NCI-H748 (cell line): ENCODE data around the gene CCL8.

Experiments
- DNase-seq: peaks from one replicate; lab custom pipeline; 2025; ENCODE audit not compliant: unreplicated experiment; lab: John Stamatoyannopoulos, UW

CCL8 gene

DNA sequence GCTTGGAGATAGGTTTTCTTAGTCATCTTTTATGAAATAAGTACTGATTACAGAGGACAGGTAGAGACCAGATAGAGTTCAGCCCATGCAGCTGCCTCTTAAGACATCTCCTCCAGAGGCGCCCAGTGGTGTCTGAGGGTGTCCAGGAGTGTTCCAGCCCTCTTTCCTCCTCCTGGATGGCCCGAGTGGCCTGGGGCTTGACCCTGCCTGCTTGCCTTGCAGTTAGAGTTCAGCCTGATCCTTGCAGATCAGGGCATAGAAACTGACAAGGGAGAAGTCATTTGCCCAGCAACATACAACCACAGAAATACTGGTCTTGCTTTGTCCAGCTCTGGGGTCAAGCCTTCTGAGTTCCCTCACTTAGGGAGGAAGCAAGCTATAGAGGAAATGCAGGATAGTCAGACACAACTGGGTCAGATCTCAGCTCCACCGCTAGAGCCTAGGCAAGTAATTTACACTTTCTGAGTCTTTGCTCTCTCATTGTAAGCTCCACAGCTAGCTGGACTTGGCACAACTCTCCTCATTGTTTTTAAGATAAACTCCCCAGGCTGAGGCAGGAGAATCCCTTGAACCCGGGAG, 47.4 kb downstream of the CCL8 start:
- no peak for DNase-seq

DNA sequence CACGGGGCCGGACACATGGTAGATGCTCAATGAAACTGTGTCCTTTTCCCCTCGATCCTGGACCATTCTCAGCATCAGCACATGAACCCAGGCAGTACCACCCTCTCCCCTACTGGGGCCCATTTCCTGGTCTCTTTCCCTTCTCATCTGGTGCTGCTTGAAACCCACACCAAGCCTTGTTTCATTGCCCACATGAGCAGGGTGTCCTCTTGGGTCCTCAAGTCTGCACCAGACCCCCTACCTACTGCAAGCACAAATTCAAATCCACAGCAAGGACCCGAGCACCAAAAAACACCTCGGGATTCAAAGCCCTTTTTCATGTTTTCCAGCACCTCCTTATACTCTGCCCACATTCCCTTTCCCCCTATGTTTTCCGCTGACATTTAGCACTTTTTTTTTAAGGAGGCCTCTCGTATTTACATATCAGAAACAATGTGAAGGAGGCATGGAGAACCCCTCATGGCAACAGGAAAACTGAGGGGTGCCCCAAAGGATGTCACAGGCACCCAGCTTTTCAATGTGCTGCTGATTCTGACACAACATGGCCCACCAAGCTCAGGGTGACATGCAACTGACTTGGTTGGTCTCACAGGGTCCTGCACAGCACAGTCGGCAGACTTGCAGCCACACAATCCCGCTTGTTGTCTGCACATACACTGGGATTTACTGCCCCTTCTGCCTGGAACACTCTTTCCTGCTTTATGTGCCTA, 48.4 kb downstream of the CCL8 start:
- no peak for DNase-seq

DNA sequence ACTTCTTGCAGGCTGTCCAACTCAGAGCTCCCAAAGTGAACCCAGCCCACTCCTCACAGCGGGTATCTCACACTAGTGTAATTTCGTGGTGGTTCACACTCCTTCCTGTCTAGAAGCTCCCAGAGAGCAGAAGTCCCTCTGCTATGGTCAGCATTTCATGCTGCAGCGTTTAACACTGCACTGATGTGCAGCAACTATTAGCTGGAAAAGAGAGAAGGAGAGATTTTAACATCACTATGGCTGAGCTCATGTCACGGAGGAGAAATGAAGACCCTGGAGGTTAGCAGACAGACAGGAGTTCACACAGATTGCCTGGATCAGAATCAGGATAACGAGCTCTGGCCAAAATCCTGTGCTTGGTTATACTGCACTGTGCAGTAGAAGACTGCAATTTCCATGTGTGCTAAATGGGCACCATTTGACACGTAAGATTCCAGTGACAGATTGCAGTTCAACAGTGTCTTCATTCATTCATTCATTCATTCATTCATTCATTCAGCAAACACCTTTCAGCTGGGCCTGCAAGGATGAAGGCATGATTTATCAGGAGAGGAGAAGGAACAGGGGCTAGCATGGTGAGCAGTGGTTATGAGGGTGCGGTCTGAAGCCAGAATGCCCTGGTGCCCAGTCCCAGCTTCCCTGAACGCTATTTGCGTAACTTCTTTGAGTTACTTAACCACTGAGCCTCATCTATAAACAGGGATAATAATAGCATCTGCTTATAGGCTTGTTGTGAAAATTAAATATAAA, 49.1 kb downstream of the CCL8 start:
- DNase-seq, result no peak

DNA sequence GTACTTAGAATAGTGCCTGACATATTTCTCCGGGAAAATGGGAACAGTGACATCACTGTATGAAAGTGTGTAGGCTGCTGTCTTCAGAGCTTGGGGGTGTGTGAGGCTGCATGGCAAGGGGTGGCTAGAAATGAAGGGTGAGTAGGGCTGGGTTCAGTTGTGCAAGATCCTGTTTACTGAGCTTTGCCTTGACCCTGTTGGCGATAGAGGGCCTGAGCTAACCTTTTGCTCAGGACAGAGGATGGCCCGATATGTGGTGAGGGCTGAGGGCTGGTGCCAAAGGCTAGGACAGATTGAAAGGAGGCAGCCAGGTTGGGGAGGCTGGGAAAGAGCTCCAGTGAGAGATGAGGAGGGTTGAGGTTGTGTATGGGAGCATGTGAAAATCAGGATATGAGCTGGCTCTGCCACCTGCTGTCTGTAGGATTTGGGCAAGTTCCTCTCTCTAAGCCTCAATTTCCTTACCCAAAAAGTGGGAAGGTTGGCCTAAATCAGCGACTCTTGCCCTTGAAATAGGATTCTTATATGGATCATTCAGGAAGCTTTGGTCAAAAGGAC, 49.8 kb downstream of the CCL8 start:
- no peak for DNase-seq

DNA sequence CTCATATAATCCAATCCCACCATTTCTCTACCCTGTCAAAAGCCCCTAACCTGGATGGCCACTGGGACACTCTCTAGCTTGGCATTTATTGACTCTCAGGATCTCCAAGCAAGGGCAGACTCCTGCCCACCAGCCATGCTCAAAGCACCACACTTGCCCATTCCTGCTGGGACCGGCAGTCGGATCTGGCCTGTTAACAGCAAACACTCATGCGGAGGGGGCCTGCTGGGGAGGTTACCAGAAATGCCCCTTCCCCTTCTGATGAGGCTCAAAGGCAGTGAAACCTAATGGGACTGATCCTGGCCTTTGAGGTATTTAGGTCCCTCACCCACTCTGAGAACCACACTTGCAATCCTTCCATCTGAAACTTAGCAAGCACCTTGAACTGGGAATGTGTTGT, 50.3 kb downstream of the CCL8 start:
- no peak for DNase-seq

DNA sequence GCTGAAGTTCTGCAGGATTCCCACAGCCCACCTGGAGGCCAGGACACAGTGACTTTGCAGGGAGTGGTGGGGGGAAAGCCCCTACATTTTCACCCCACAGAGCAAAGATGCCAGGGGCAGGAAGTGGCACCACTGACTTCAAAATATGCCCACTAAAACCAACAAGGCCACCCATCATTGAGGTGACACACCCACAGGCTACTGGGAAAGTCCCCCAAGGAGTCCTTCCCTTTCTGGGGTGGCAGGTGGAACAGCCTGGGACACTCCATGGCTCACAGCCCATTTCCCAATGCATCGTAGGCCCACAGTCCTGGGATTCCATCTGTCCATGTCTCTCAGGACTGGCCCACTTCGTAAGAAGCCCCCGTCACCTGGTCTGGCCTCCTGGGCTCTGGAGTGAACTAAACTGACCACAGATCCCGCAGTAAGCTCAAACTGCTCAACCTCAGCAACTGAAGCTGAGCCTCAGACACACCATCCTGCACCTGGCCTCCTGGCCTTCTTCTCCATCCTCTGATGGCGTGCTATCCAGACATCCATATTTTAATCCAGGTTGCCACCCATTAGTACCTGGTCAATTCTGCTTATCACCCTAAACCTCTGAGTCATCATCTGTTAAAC, 51.3 kb downstream of the CCL8 start:
- DNase-seq, result no peak

DNA sequence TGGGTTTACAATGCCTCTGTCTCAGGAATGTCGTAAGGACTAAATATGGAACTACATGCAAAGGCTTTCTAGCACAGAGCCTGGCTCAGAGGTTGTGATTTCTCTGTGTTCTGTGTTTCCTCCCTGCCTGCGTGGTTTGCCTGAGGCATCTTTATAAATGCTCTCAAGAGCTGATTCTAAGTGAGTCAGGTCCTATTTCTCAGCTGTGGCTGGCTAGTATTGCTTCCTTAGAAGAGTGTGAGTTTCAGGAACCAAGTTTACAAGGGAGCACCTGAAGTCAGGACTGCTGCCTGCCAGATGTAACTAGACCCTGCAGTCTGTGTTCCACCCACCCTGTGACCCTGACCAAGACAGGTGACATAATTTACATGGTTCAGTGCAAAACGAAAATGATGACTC, 51.8 kb downstream of the CCL8 start:
- DNase-seq, result no peak
